Fibroblast of lung (primary cell): ENCODE data around the gene RAB27B. TPM values are rescaled to one million over a fixed set of nuclear protein-coding genes. Genes with fewer than 3 reads are reported as not detected.

Source experiments
- DNase-seq, 2 donors: peaks; one replicate each; pipeline versions ENCODE4 v3.0.0 to v3.0.0-alpha.2; 2010; ENCODE audit warnings: low read depth in 2 of 2
- H2AFZ ChIP-seq: 2 replicates; pipeline ENCODE4 v1.5.1; 2012; ENCODE audit warnings: low read length, control low read depth, inconsistent platforms
- H3K27ac ChIP-seq: 2 replicates; pipeline ENCODE4 v1.5.1; 2011; ENCODE audit warnings: low read length, control low read depth; ENCODE audit not compliant: insufficient read depth
- H3K27me3 ChIP-seq: 2 replicates; pipeline ENCODE4 v1.5.1; 2011; ENCODE audit warnings: mild to moderate bottlenecking, low read length; ENCODE audit not compliant: control insufficient read depth, insufficient read depth
- H3K36me3 ChIP-seq: 2 replicates; pipeline ENCODE4 v1.5.1; 2011; ENCODE audit warnings: low read length; ENCODE audit not compliant: control insufficient read depth, insufficient read depth
- H3K4me1 ChIP-seq: 2 replicates; pipeline ENCODE4 v1.5.1; 2011; ENCODE audit warnings: low read length; ENCODE audit not compliant: control insufficient read depth, insufficient read depth; ENCODE audit errors: extremely low read depth
- H3K4me2 ChIP-seq: 2 replicates; pipeline ENCODE4 v1.5.1; 2011; ENCODE audit warnings: low read length, control low read depth; ENCODE audit not compliant: insufficient read depth; ENCODE audit errors: extremely low read depth
- H3K4me3 ChIP-seq, 4 experiments: fragments of 200-600 bp in 1 of 4; sonication (generic) in 1 of 4; replicated peaks in 1 of 4; 2 replicates each; pipeline ENCODE4 v1.5.1; 2011 to 2016; ENCODE audit warnings: low read length in 4 of 4, low read depth in 3 of 4, mild to moderate bottlenecking in 3 of 4, control low read depth in 2 of 4, inconsistent platforms in 1 of 4, mixed read lengths in 1 of 4; ENCODE audit not compliant: insufficient read depth in 1 of 4; ENCODE audit errors: control extremely low read depth in 1 of 4
- H3K79me2 ChIP-seq: 2 replicates; pipeline ENCODE4 v1.5.1; 2012; ENCODE audit warnings: mild to moderate bottlenecking, low read length, inconsistent platforms; ENCODE audit not compliant: control insufficient read depth, insufficient read depth
- H3K9ac ChIP-seq: 2 replicates; pipeline ENCODE4 v1.5.1; 2011; ENCODE audit warnings: mild to moderate bottlenecking, low read length, control low read depth; ENCODE audit not compliant: insufficient read depth
- H3K9me3 ChIP-seq: 2 replicates; pipeline ENCODE4 v1.5.1; 2012; ENCODE audit warnings: low read depth, low read length; ENCODE audit not compliant: control insufficient read depth, insufficient read depth
- H4K20me1 ChIP-seq: 2 replicates; pipeline ENCODE4 v1.5.1; 2011; ENCODE audit warnings: low read length; ENCODE audit not compliant: control insufficient read depth, insufficient read depth; ENCODE audit errors: extremely low read depth
- CTCF ChIP-seq, 2 donors: IDR thresholded peaks in 1 of 2; conservative IDR thresholded peaks in 1 of 2; 1 replicate in 1 of 2; 2 replicates in 1 of 2; pipeline ENCODE4 v1.5.1; 2011 to 2012; ENCODE audit warnings: low read length in 2 of 2, control low read depth in 1 of 2, inconsistent platforms in 1 of 2, low read depth in 1 of 2, mild to moderate bottlenecking in 1 of 2
- EZH2 ChIP-seq: IDR thresholded peaks from 2 replicates; pipeline ENCODE4 v1.5.1; 2012; ENCODE audit warnings: low read length, control low read depth, mild to moderate bottlenecking; ENCODE audit errors: missing control alignments
- polyA plus RNA-seq, 2 donors: library from polyadenylated mRNA; depleted of rRNA in 1 of 2; stranded (reverse) in 1 of 2; unstranded in 1 of 2; fragments of >200 nt; gene quantifications; 2 replicates each; pipeline ENCODE4 v1.2.1, GENCODE V29; 2011 to 2012; ENCODE audit warnings: missing spikeins in 1 of 2
- total RNA-seq: library from RNA; depleted of rRNA; stranded (reverse); fragments of >200 nt; gene quantifications from 2 replicates; pipeline ENCODE4 v1.2.1, GENCODE V29; 2014

The RAB27B gene
- total and polyA plus RNA-seq, 2 donors (not counting 1 experiment from before 2014, with no cell fraction given): 0.92 to 0.99 TPM

- H3K79me2 ChIP-seq: no peaks in the 10 kb centered on the region
- H3K9me3 ChIP-seq: no peaks in the 10 kb centered on the region
- no peaks in the 10 kb centered on the region for H3K4me1 ChIP-seq
- H3K9ac ChIP-seq: no peak overlapping the region
- no peak for TF ChIP-seq CTCF (conservative IDR thresholded peaks at IDR 0.05 in 1 of 2, IDR thresholded peaks at IDR 0.05 in 1 of 2; ENCODE audit: low read depth in 1 of 2, low read length in 2 of 2)
- TF ChIP-seq EZH2: no peak
- no peaks in the 10 kb centered on the region for H3K27me3 ChIP-seq
- H3K4me2 ChIP-seq: no peak overlapping the region
- H3K36me3 ChIP-seq: no peaks in the 10 kb centered on the region
- DNase-seq: peak in 1 of 2 donors; percentile 29
- H2AFZ ChIP-seq: no peak overlapping the region
- H4K20me1 ChIP-seq: no peaks in the 10 kb centered on the region
- no peak overlapping the region for H3K27ac ChIP-seq
- no peak overlapping the region for H3K4me3 ChIP-seq
Observed at GRCh38 chr18:54928236-54928635, 100.0 kb downstream of the RAB27B start.

- no peaks in the 10 kb centered on the region for H3K27me3 ChIP-seq
- H3K9ac ChIP-seq: no peak overlapping the region
- no peaks in the 10 kb centered on the region for H3K36me3 ChIP-seq
- no peaks in the 10 kb centered on the region for H3K9me3 ChIP-seq
- H3K4me3 ChIP-seq: no peak overlapping the region
- no peaks in the 10 kb centered on the region for H3K4me1 ChIP-seq
- TF ChIP-seq CTCF (conservative IDR thresholded peaks at IDR 0.05 in 1 of 2, IDR thresholded peaks at IDR 0.05 in 1 of 2; ENCODE audit: low read depth in 1 of 2, low read length in 2 of 2) (no peak), EZH2 (no peak)
- no peaks in the 10 kb centered on the region for H4K20me1 ChIP-seq
- no peaks in the 10 kb centered on the region for H3K79me2 ChIP-seq
- no peak overlapping the region for H2AFZ ChIP-seq
- no peak for DNase-seq
- no peak overlapping the region for H3K4me2 ChIP-seq
- no peak overlapping the region for H3K27ac ChIP-seq
Observed at GRCh38 chr18:54931152-54931551, 102.9 kb downstream of the RAB27B start.

GRCh38 chr18:54932472-54932871 lies 104.2 kb downstream of the RAB27B start:
- Histone ChIP-seq H3K9me3 (no peaks in the 10 kb centered on the region), H3K4me1 (no peaks in the 10 kb centered on the region), H3K79me2 (no peaks in the 10 kb centered on the region), H3K9ac (no peak overlapping the region), H3K27me3 (no peaks in the 10 kb centered on the region), H3K36me3 (no peaks in the 10 kb centered on the region), H4K20me1 (no peaks in the 10 kb centered on the region), H3K27ac (no peak overlapping the region), H2AFZ (no peak overlapping the region), H3K4me2 (no peak overlapping the region), H3K4me3 (no peak overlapping the region)
- TF ChIP-seq CTCF (conservative IDR thresholded peaks at IDR 0.05 in 1 of 2, IDR thresholded peaks at IDR 0.05 in 1 of 2; ENCODE audit: low read depth in 1 of 2, low read length in 2 of 2) (no peak), EZH2 (no peak)
- DNase-seq: no peak
